ENCODE data around the gene TRIM56. TPM values are rescaled to one million over a fixed set of nuclear protein-coding genes. Genes with fewer than 3 reads are reported as not detected.

TRIM56 gene
- total and polyA plus RNA-seq, 3 donors from 2014 or later: 8.7 to 20.4 (median 15.3) TPM

- TF ChIP-seq, protein P1, sequence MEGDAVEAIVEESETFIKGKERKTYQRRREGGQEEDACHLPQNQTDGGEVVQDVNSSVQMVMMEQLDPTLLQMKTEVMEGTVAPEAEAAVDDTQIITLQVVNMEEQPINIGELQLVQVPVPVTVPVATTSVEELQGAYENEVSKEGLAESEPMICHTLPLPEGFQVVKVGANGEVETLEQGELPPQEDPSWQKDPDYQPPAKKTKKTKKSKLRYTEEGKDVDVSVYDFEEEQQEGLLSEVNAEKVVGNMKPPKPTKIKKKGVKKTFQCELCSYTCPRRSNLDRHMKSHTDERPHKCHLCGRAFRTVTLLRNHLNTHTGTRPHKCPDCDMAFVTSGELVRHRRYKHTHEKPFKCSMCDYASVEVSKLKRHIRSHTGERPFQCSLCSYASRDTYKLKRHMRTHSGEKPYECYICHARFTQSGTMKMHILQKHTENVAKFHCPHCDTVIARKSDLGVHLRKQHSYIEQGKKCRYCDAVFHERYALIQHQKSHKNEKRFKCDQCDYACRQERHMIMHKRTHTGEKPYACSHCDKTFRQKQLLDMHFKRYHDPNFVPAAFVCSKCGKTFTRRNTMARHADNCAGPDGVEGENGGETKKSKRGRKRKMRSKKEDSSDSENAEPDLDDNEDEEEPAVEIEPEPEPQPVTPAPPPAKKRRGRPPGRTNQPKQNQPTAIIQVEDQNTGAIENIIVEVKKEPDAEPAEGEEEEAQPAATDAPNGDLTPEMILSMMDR (IDR thresholded peaks at IDR 0.05): no peak
- TF ChIP-seq POLR2A (IDR thresholded peaks at IDR 0.05): no peak
- no peaks in the 10 kb centered on the region for H3K36me3 ChIP-seq (ENCODE audit: low read depth, missing control alignments)
- no peak overlapping the region for H3K27ac ChIP-seq
- H3K9me3 ChIP-seq: no peaks in the 10 kb centered on the region
- no peak for DNase-seq
- H3K4me1 ChIP-seq: no peaks in the 10 kb centered on the region
- intact Hi-C loops (cut with DNase I; ENCODE audit: low total_unique reads): no loop called here
- no peak overlapping the region for H3K4me3 ChIP-seq
- 80 to 88% methylated on average over 4 of the region's 4 CpGs for WGBS, 2 donors
- no peaks in the 10 kb centered on the region for H3K27me3 ChIP-seq
These were observed 8.6 kb downstream of the TRIM56 start for GRCh38 chr7:101093906-101094305.

- Histone ChIP-seq H3K9me3 (no peaks in the 10 kb centered on the region), H3K36me3 (ENCODE audit: low read depth, missing control alignments) (no peaks in the 10 kb centered on the region), H3K27me3 (no peaks in the 10 kb centered on the region), H3K27ac (no peak overlapping the region), H3K4me1 (peaks cover under 1% of the 10 kb centered on the region), H3K4me3 (no peak overlapping the region)
- intact Hi-C loops (cut with DNase I; ENCODE audit: low total_unique reads): no loop called here
- 77 to 80% methylated on average over 9 of the region's 9 CpGs for WGBS, 2 donors
- TF ChIP-seq POLR2A (IDR thresholded peaks at IDR 0.05): no peak
- TF ChIP-seq, protein P1 (IDR thresholded peaks at IDR 0.05): no peak
- DNase-seq: no peak
These were observed 9.1 kb downstream of the TRIM56 start for GRCh38 chr7:101094376-101094775.

- Histone ChIP-seq H3K9me3 (no peaks in the 10 kb centered on the region), H3K36me3 (ENCODE audit: low read depth, missing control alignments) (no peaks in the 10 kb centered on the region), H3K4me3 (no peak overlapping the region), H3K27ac (no peak overlapping the region), H3K27me3 (no peaks in the 10 kb centered on the region), H3K4me1 (peaks cover 5% of the 10 kb centered on the region)
- intact Hi-C loops (cut with DNase I; ENCODE audit: low total_unique reads): no loop called here
- no peak for TF ChIP-seq POLR2A (IDR thresholded peaks at IDR 0.05)
- TF ChIP-seq, protein P1 (IDR thresholded peaks at IDR 0.05): peak; percentile 18 to 64 (median 51)
- peak; percentile 63 for DNase-seq
- WGBS, 2 donors: 45 to 46% methylated on average over 12 of the region's 12 CpGs
These were observed 9.6 kb downstream of the TRIM56 start for GRCh38 chr7:101094791-101095375.

DNA sequence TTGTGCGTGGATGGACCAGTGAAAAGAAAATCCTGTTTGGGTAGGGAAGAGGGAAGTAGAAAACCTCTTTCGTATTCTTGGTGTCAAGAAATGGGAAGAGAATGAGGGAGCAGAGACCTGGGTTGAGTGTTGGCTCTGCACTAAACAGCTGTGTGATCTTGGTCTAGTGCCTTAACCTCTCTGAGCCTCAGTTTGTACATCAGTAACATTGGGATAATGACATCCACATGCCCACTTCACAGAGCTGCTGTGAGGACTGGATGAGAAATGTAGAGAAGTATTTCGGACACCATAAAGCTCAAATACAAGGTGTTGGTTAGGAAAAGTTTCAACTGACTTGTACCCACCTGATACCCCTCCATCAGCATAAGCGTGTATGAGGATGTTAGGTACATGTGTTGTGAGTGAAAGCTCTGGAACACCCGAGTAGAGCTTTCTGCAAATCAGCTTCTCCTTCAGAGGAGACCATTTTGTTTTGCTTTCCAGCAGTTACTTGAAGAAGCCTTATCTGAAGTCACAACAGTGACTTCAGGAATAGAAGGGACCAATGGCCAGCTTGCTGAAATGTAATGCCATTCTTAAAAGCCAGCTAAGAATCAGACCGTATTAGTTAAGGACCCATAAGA, 11.2 kb downstream of the TRIM56 start:
- H3K36me3 ChIP-seq (ENCODE audit: low read depth, missing control alignments): no peaks in the 10 kb centered on the region
- H3K27ac ChIP-seq: no peak overlapping the region
- H3K27me3 ChIP-seq: no peaks in the 10 kb centered on the region
- H3K4me3 ChIP-seq: no peak overlapping the region
- intact Hi-C loops (cut with DNase I; ENCODE audit: low total_unique reads): no loop called here
- no peak for TF ChIP-seq POLR2A (IDR thresholded peaks at IDR 0.05)
- TF ChIP-seq, protein P1 (IDR thresholded peaks at IDR 0.05): no peak
- peaks cover 14% of the 10 kb centered on the region for H3K4me1 ChIP-seq
- no peaks in the 10 kb centered on the region for H3K9me3 ChIP-seq
- 67 to 69% methylated on average over 6 of the region's 6 CpGs for WGBS, 2 donors
- no peak for DNase-seq

- intact Hi-C loops (cut with DNase I; ENCODE audit: low total_unique reads): no loop called here
- WGBS, 2 donors: 87% methylated on average over 5 of the region's 5 CpGs
- no peaks in the 10 kb centered on the region for H3K36me3 ChIP-seq (ENCODE audit: low read depth, missing control alignments)
- H3K4me1 ChIP-seq: peaks cover 14% of the 10 kb centered on the region
- TF ChIP-seq POLR2A (IDR thresholded peaks at IDR 0.05): no peak
- TF ChIP-seq, protein P1 (IDR thresholded peaks at IDR 0.05): no peak
- no peak overlapping the region for H3K4me3 ChIP-seq
- H3K27ac ChIP-seq: no peak overlapping the region
- H3K9me3 ChIP-seq: no peaks in the 10 kb centered on the region
- no peaks in the 10 kb centered on the region for H3K27me3 ChIP-seq
- DNase-seq: no peak
These were observed 11.7 kb downstream of the TRIM56 start for GRCh38 chr7:101096957-101097347.
